AG10803 (cell line): Measurements from ENCODE around the gene PCDH8.

ENCODE experiments used
- DNase-seq: peaks from one replicate; pipeline ENCODE4 v3.0.0; 2010; ENCODE audit warnings: low read depth
- H3K4me3 ChIP-seq: 2 replicates; pipeline ENCODE4 v1.5.1; 2011; ENCODE audit warnings: mild to moderate bottlenecking, low read length, control low read depth
- TF ChIP-seq, protein P1 (sequence below): conservative IDR thresholded peaks from 2 replicates; pipeline ENCODE4 v1.5.1; 2011; ENCODE audit warnings: mild to moderate bottlenecking, low read length, control low read depth, inconsistent platforms

Gene PCDH8

DNA sequence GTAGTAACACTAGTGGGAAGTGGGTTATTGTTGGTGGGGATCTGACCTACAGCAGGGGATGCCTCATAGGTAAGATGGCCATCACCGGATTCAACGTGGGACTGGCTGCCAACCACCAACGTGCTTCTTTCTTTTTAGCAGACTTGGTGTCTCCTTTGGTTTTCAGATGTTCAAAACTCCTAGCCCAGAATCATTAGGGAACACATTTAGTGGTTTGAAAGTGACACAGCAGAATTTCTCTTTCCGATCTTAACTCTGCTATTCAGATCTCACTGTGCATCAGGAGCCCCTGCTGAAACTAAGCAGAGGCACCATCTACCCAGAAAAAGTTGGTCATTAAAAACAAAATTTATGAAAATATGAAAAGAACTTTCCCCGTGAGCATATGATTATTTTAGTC, 36.7 kb upstream of the PCDH8 start:
- TF ChIP-seq, protein P1, sequence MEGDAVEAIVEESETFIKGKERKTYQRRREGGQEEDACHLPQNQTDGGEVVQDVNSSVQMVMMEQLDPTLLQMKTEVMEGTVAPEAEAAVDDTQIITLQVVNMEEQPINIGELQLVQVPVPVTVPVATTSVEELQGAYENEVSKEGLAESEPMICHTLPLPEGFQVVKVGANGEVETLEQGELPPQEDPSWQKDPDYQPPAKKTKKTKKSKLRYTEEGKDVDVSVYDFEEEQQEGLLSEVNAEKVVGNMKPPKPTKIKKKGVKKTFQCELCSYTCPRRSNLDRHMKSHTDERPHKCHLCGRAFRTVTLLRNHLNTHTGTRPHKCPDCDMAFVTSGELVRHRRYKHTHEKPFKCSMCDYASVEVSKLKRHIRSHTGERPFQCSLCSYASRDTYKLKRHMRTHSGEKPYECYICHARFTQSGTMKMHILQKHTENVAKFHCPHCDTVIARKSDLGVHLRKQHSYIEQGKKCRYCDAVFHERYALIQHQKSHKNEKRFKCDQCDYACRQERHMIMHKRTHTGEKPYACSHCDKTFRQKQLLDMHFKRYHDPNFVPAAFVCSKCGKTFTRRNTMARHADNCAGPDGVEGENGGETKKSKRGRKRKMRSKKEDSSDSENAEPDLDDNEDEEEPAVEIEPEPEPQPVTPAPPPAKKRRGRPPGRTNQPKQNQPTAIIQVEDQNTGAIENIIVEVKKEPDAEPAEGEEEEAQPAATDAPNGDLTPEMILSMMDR: no peak
- no peak for DNase-seq

DNA sequence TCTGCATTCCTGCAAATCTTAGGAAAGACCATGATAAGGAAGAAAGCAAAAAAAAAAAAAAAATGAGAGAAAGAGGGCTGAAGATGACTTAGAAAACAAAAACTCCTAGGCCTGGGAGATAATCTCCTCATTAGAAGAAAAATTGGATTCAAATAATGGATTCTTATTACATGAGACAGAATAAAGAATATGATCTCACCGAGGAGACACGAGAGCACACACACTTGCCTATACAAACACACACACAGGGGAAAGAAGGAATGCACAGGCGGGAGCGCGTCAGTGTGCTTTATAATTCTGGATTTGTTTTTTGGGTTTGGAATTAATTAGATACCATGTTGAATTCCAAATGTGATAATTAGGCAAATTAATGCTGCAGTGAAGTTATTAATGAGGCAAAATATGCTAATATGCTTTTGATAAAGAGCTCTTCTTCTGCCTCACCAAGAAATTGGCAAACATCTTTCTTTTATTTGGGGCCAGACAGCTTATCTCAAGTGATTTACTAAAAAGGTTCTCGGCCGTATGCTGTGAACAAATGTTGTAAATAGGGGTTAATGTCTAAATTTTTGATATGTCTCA, 36.1 kb upstream of the PCDH8 start:
- TF ChIP-seq, protein P1: no peak
- no peak overlapping the region for H3K4me3 ChIP-seq
- DNase-seq: no peak

More for the DNA sequence above, 36.7 kb upstream of the PCDH8 start:
- no peak overlapping the region for H3K4me3 ChIP-seq

DNA sequence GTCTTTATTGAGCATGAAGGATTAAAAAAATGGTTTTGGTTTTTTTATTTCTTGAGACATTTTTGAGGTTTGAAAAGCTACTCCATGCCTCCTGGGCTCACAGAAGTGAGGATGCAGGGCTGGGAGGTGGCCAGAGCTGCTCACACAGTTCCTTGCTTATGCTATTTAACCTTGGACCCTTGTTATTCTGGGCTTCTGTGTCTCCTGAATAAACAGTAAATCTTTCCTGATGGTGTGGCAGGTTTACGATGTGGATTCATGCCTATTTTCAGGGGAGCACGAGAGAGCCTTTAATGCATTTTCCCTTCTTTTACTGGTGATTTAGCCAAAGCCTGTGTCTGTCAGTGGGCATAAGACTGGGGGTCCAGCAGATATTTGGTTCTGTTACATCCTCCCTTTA, 34.3 kb upstream of the PCDH8 start:
- no peak overlapping the region for H3K4me3 ChIP-seq
- TF ChIP-seq, protein P1: no peak
- DNase-seq: no peak

DNA sequence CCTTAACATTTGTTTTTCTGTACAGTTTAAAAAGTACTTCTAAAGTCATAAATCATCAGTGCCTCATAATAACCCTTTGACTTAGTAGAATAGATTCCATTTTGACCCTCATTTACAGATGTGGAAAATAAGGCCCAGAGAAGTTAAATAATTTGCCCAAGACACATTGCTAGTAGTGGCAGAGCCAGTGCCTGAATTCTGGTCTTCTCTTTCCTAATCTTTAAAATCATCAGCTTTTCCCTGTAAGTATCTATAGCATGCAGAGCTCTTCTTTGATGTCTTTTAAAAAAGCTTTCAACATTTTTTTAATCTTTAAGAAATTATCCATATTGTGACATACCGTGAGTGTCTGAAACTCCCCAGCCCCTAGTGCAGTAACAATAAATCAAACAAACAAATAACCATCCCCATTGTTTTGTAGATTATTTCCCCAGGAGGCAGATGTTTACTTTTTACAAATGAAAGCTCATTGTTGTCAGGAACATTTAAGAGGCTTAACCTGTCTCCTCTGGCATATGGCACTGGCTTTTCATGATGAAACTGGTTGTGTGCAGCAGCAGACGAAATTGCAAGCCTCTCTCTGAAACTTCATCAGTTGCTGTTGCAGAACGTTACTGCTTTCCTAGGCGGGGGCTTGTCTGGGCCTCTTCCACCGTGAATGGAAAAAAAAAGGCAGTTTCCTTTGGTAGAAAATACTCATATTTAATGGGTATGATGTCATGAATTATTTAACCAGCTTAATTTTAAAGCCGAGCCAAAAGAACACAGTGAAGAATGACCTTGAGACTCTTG, 31.7 kb upstream of the PCDH8 start:
- DNase-seq: no peak
- TF ChIP-seq, protein P1: no peak
- no peak overlapping the region for H3K4me3 ChIP-seq

DNA sequence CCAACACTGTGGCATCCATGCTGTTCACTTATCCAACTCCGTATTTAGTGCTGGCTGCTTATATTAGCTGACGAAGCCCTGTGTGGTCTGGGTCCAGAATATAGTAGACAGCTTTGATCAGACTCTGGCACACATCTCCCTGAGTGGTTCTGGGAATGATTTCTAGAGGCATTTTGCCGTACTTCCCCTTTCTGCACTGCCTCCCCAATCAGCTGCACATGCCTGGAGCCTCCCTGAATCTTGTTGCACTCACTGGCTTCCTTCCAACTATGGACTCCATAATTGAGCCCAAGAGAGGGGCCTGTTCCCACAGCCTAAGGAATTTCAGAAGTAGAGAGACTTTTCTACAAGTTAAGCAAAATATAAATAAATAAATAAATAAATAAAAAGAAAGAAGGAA, 30.4 kb upstream of the PCDH8 start:
- TF ChIP-seq, protein P1: no peak
- no peak overlapping the region for H3K4me3 ChIP-seq
- DNase-seq: no peak

DNA sequence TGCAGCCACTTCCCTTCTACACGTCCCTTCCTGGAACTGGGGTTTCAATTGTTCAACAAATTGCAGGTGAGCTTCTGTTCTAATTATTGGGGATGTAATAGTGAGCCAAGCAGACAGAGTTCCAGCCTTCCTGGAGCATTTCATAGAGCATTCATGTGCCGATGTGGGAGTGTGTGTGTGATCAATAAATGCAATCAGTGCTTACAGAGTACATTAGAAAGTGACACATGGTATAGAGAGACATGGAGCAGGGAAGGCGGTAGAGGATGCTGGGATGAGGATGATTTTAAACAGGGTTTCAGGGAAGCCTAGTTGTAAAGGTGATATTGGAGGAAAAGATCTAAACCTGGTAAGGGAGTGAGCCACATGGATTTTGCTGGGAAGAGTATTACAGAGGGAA, 21.7 kb upstream of the PCDH8 start:
- H3K4me3 ChIP-seq: no peak overlapping the region
- DNase-seq: no peak
- TF ChIP-seq, protein P1: no peak

DNA sequence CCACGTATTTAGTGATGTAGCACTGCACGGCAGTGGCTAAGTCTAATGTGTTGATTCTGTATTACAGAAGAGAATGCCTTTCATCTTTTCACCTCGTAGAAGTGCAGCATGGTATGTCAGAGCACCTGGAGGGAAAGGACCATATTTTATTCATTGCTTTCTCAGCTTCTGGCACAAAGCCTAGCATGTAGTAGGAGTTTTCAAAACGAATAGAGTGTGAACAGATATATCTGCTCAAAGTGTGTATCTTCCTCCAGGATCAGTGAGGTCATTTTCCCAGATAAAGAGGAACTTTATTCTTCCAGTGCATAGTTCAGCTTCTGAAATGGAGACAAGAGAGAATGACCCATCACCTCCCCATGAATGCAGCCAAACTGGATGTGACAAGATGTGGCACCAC, 21.2 kb upstream of the PCDH8 start:
- TF ChIP-seq, protein P1: no peak
- DNase-seq: no peak

More for the DNA sequence above, 21.2 kb upstream of the PCDH8 start:
- no peak overlapping the region for H3K4me3 ChIP-seq
